ENCODE measurements around the gene TDRD5. TPM values are rescaled to one million over a fixed set of nuclear protein-coding genes. Genes with fewer than 3 reads are reported as not detected.

TDRD5 gene
- total RNA-seq, 2 experiments from 2014 or later = not detected

DNA sequence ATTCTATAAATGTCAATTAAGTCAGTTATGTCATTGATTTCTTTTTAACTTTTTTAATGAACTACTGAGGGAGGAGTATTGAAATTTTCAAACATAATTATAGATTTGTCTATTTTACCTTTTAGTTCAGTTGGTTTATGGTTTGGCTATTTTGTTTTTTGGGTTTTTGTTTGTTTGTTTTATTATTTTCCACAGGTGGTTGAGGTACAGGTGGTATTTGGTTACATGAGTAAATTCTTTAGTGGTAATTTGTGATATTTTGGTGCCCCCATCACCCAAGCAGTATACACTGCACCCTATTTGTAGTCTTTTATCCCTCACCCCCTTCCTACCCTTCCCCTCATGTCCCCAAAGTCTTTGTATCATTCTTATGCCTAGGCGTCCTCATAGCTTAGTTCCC, 9.5 kb downstream of the TDRD5 start:
- no peaks in the 10 kb centered on the region for H3K4me1 Mint-ChIP-seq (ENCODE audit: low read depth)
- DNase-seq = no peak
- H3K27me3 Mint-ChIP-seq = peaks cover 16% of the 10 kb centered on the region
- TF ChIP-seq, protein P1, sequence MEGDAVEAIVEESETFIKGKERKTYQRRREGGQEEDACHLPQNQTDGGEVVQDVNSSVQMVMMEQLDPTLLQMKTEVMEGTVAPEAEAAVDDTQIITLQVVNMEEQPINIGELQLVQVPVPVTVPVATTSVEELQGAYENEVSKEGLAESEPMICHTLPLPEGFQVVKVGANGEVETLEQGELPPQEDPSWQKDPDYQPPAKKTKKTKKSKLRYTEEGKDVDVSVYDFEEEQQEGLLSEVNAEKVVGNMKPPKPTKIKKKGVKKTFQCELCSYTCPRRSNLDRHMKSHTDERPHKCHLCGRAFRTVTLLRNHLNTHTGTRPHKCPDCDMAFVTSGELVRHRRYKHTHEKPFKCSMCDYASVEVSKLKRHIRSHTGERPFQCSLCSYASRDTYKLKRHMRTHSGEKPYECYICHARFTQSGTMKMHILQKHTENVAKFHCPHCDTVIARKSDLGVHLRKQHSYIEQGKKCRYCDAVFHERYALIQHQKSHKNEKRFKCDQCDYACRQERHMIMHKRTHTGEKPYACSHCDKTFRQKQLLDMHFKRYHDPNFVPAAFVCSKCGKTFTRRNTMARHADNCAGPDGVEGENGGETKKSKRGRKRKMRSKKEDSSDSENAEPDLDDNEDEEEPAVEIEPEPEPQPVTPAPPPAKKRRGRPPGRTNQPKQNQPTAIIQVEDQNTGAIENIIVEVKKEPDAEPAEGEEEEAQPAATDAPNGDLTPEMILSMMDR (IDR thresholded peaks at IDR 0.05) = no peak
- no peak overlapping the region for H3K27ac Mint-ChIP-seq
- CTCF ChIA-PET = no interaction called here
- no peaks in the 10 kb centered on the region for H3K36me3 Mint-ChIP-seq (ENCODE audit: low read depth)
- H3K4me3 Mint-ChIP-seq = no peak overlapping the region
- intact Hi-C loops (cut with micrococcal nuclease) = no loop called here
- POLR2A ChIA-PET = no interaction called here
- H3K9me3 Mint-ChIP-seq = no peaks in the 10 kb centered on the region
- ATAC-seq = no peak

DNA sequence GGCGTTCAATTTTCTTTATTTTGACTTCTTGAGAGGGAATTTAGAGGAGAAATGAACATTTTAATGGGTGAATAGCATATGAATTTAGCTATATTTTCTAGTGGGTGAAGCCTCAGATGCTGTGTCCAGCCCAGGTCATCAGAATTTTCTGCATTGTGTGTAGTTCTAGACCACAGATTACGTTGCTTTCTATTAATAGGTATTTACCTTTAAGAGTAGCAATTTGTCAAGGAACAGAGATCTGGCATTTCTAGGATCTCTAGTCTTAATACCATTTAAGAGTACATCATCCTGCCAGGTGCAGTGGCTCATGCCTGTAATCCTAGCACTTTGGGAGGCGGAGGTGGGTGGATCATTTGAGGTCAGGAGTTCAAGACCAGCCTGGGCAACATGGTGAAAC, 20.7 kb downstream of the TDRD5 start:
- H3K36me3 Mint-ChIP-seq (ENCODE audit: low read depth) = no peaks in the 10 kb centered on the region
- ATAC-seq (no peak), DNase-seq (no peak)
- no peak overlapping the region for H3K27ac Mint-ChIP-seq
- intact Hi-C loops (cut with micrococcal nuclease) = no loop called here
- H3K9me3 Mint-ChIP-seq = no peaks in the 10 kb centered on the region
- H3K4me1 Mint-ChIP-seq (ENCODE audit: low read depth) = no peaks in the 10 kb centered on the region
- no peak overlapping the region for H3K4me3 Mint-ChIP-seq
- peaks cover 18% of the 10 kb centered on the region for H3K27me3 Mint-ChIP-seq
- CTCF ChIA-PET = no interaction called here
- TF ChIP-seq, protein P1 (IDR thresholded peaks at IDR 0.05) = no peak
- POLR2A ChIA-PET = no interaction called here

DNA sequence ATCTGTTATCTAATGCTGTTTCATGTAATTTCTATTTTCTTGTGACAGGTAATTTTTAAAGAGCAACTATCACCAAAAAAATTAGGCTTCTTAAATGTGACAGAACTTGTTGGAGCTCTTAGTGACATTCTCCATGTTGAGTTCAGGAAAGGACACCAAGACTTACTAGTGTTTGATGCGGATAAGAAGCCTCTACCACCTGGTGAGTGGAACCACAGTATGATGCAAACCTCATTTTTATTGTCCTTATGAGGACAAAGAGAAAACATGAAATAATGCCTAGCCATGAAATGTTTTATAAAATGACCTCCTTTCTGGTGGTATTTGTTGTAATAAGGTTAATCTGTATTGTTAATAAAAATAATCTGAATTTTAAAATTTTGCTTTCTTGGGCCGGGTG, 39.1 kb downstream of the TDRD5 start:
- Mint-ChIP-seq H3K9me3 (no peaks in the 10 kb centered on the region), H3K4me3 (no peak overlapping the region), H3K4me1 (ENCODE audit: low read depth) (no peaks in the 10 kb centered on the region), H3K36me3 (ENCODE audit: low read depth) (no peaks in the 10 kb centered on the region), H3K27me3 (peaks cover 4% of the 10 kb centered on the region), H3K27ac (no peak overlapping the region)
- ATAC-seq (no peak), DNase-seq (no peak)
- POLR2A ChIA-PET = no interaction called here
- TF ChIP-seq, protein P1 (IDR thresholded peaks at IDR 0.05) = no peak
- CTCF ChIA-PET = no interaction called here
- intact Hi-C loops (cut with micrococcal nuclease) = no loop called here

DNA sequence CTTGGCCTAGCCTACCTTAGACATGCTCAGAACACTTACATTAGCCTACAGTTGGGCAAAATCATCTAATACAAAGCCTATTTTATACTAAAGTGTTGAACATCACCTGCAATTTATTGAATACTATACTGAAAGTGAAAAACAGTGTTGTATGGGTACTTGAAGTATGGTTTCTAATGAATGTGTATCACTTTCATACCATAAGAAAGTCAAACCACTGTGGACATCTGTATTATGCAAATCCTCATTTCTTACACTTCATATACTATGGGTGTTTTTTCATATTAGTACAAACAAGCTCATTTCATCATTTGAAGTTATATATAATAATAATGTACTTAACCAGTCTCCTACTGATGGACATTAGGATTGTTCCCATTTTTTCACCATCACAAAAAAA, 41.2 kb downstream of the TDRD5 start:
- peaks cover 1% of the 10 kb centered on the region for H3K27me3 Mint-ChIP-seq
- intact Hi-C loops (cut with micrococcal nuclease) = no loop called here
- H3K4me3 Mint-ChIP-seq = no peak overlapping the region
- H3K36me3 Mint-ChIP-seq (ENCODE audit: low read depth) = no peaks in the 10 kb centered on the region
- H3K9me3 Mint-ChIP-seq = no peaks in the 10 kb centered on the region
- H3K27ac Mint-ChIP-seq = no peak overlapping the region
- DNase-seq (no peak), ATAC-seq (no peak)
- no peaks in the 10 kb centered on the region for H3K4me1 Mint-ChIP-seq (ENCODE audit: low read depth)
- TF ChIP-seq, protein P1 (IDR thresholded peaks at IDR 0.05) = no peak
- CTCF ChIA-PET = no interaction called here
- POLR2A ChIA-PET = no interaction called here

GRCh38 chr1:179637211-179637860, 45.7 kb downstream of the TDRD5 start:
- DNase-seq (no peak), ATAC-seq (no peak)
- no peaks in the 10 kb centered on the region for H3K36me3 Mint-ChIP-seq (ENCODE audit: low read depth)
- H3K4me3 Mint-ChIP-seq = no peak overlapping the region
- CTCF ChIA-PET = interaction anchor here (1.5 to 1.8 kb wide), 2 partner anchors 18 to 177 kb away, joined by 3 to 4 read pairs; no protein-coding TSS in a partner anchor
- no peak overlapping the region for H3K27ac Mint-ChIP-seq
- POLR2A ChIA-PET = no interaction called here
- H3K9me3 Mint-ChIP-seq = no peaks in the 10 kb centered on the region
- intact Hi-C loops (cut with micrococcal nuclease) = no loop called here
- TF ChIP-seq, protein P1 (IDR thresholded peaks at IDR 0.05) = no peak
- no peaks in the 10 kb centered on the region for H3K4me1 Mint-ChIP-seq (ENCODE audit: low read depth)
- H3K27me3 Mint-ChIP-seq = peaks cover 3% of the 10 kb centered on the region

Measured in activated CD8-positive, alpha-beta T cell treated with anti-CD3 and anti-CD28 coated beads for 36 hours (primary cell).